PC-3 (cell line): ENCODE data around the gene TBX1. TPM values are rescaled to one million over a fixed set of nuclear protein-coding genes. Genes with fewer than 3 reads are reported as not detected.

Experiments
- ATAC-seq: fragments of 200-7000 bp; cut with Tn5 transposase; 2 replicates; pipeline ENCODE4 v1.9.1; 2020; ENCODE audit warnings: mild to moderate bottlenecking, moderate library complexity
- BruUV-seq: library from RNA; stranded (reverse); fragments of 400-500 nt; replicated peaks from 2 replicates; lab custom pipeline; 2021; lab: Mats Ljungman, UMichigan
- CTCF ChIA-PET: fragments of 300-600 bp; sonication (Branson Sonifier 250); formaldehyde crosslinking; loops from one replicate; lab custom pipeline; 2022; ENCODE audit warnings: antibody characterized with exemption; lab: Charles Lee
- POLR2A ChIA-PET: fragments of 300-600 bp; sonication (Branson Sonifier 250); formaldehyde crosslinking; loops from one replicate; lab custom pipeline; 2022; ENCODE audit warnings: antibody characterized with exemption; ENCODE audit not compliant: unreplicated experiment; lab: Charles Lee
- DNase-seq: peaks from one replicate; pipeline ENCODE4 v3.0.0-alpha.2; 2015
- H2AFZ ChIP-seq: fragments of 300-600 bp; sonication (generic); 2 replicates; pipeline ENCODE4 v1.6.0; 2016; ENCODE audit warnings: antibody characterized with exemption, low read length
- H3F3A ChIP-seq: fragments of 300-600 bp; sonication (generic); one replicate; pipeline ENCODE4 v1.6.0; 2017; ENCODE audit warnings: antibody characterized with exemption, low read length, control low read depth, mild to moderate bottlenecking; ENCODE audit not compliant: unreplicated experiment
- H3K27ac ChIP-seq: fragments of 300-600 bp; sonication (generic); 2 replicates; pipeline ENCODE4 v1.5.1; 2016; ENCODE audit warnings: mild to moderate bottlenecking, low read length
- H3K27me3 ChIP-seq: fragments of 300-600 bp; sonication (generic); 2 replicates; pipeline ENCODE4 v1.6.1; 2016; ENCODE audit warnings: low read length, mixed read lengths
- H3K36me3 ChIP-seq: fragments of 300-600 bp; sonication (generic); 2 replicates; pipeline ENCODE4 v1.6.1; 2016; ENCODE audit warnings: low read depth, mixed run types, low read length, mixed read lengths
- H3K4me1 ChIP-seq: fragments of 300-600 bp; sonication (generic); 2 replicates; pipeline ENCODE4 v1.5.1; 2016; ENCODE audit warnings: low read length; ENCODE audit not compliant: insufficient read depth
- H3K4me2 ChIP-seq: fragments of 300-600 bp; sonication (generic); 2 replicates; pipeline ENCODE4 v1.6.0; 2016; ENCODE audit warnings: low read length
- H3K4me3 ChIP-seq: fragments of 300-600 bp; sonication (generic); 2 replicates; pipeline ENCODE4 v1.5.1; 2016; ENCODE audit warnings: mild to moderate bottlenecking, low read length, mixed read lengths
- H3K79me2 ChIP-seq: fragments of 300-600 bp; sonication (generic); 2 replicates; pipeline ENCODE4 v1.6.1; 2017; ENCODE audit warnings: low read length, mixed read lengths
- H3K9ac ChIP-seq: fragments of 300-600 bp; sonication (generic); 2 replicates; pipeline ENCODE4 v1.6.0; 2016; ENCODE audit warnings: mild to moderate bottlenecking, low read length
- H3K9me2 ChIP-seq: fragments of 300-600 bp; sonication (generic); replicated peaks from 2 replicates; pipeline ENCODE4 v1.6.1; 2016; ENCODE audit warnings: mixed run types, low read length, mixed read lengths
- H3K9me3 ChIP-seq: fragments of 300-600 bp; sonication (generic); 2 replicates; pipeline ENCODE4 v1.6.1; 2016; ENCODE audit warnings: low read length, mixed read lengths
- H4K20me1 ChIP-seq: fragments of 300-600 bp; sonication (generic); 2 replicates; pipeline ENCODE4 v1.6.1; 2016; ENCODE audit warnings: low read length, mixed read lengths
- CTCF ChIP-seq: fragments of 300-600 bp; sonication (generic); conservative IDR thresholded peaks from 2 replicates; pipeline ENCODE4 v1.5.1; 2017; ENCODE audit warnings: antibody characterized with exemption, low read depth, mild to moderate bottlenecking, low read length
- EZH2 ChIP-seq: fragments of 300-600 bp; sonication (generic); IDR thresholded peaks from one replicate; pipeline ENCODE4 v1.6.1; 2017; ENCODE audit warnings: antibody characterized with exemption, mild to moderate bottlenecking, low read length; ENCODE audit not compliant: unreplicated experiment
- EZH2phosphoT487 ChIP-seq: fragments of 300-600 bp; sonication (generic); IDR thresholded peaks from 2 replicates; pipeline ENCODE4 v1.6.1; 2018; ENCODE audit warnings: mild to moderate bottlenecking, antibody characterized with exemption, low read length, borderline replicate concordance
- intact Hi-C: fragments of 100-400 bp; cut with micrococcal nuclease; formaldehyde crosslinking; loops from 2 replicates; pipeline ENCODE4 v1.9.0; 2023
- total RNA-seq: library from RNA; depleted of rRNA; stranded (reverse); fragments of >200 nt; gene quantifications from 2 replicates; pipeline ENCODE4 v1.2.3, GENCODE V29; 2014

TBX1 gene
- total RNA-seq, 1 experiment from 2014 or later, result 18.6 TPM

- CTCF ChIA-PET, result interaction anchor here (0.7 to 1.5 kb wide), 2 partner anchors 30 to 181 kb away, joined by 3 to 18 read pairs; no protein-coding TSS in a partner anchor
- no peaks in the 10 kb centered on the region for H3F3A ChIP-seq
- H3K79me2 ChIP-seq, result no peaks in the 10 kb centered on the region
- H3K27me3 ChIP-seq, result no peaks in the 10 kb centered on the region
- H3K9ac ChIP-seq, result no peak overlapping the region
- POLR2A ChIA-PET, result no interaction called here
- H3K4me1 ChIP-seq, result no peaks in the 10 kb centered on the region
- DNase-seq (no peak), ATAC-seq (no peak)
- no peak overlapping the region for H2AFZ ChIP-seq
- no peaks in the 10 kb centered on the region for H3K36me3 ChIP-seq
- intact Hi-C loops, result no loop called here
- no peak overlapping the region for H3K4me2 ChIP-seq
- H3K9me3 ChIP-seq, result no peaks in the 10 kb centered on the region
- TF ChIP-seq EZH2, result no peak
- no peak for TF ChIP-seq CTCF
- no peak for TF ChIP-seq EZH2phosphoT487
- no peaks in the 10 kb centered on the region for H4K20me1 ChIP-seq
- H3K4me3 ChIP-seq, result no peak overlapping the region
- no peak overlapping the region for H3K27ac ChIP-seq
- H3K9me2 ChIP-seq, result no peaks in the 10 kb centered on the region
- no TSS peak for BruUV-seq
These were observed 31.1 kb upstream of the TBX1 start for GRCh38 chr22:19729507-19729906.

- DNase-seq (no peak), ATAC-seq (no peak)
- H3K27ac ChIP-seq, result no peak overlapping the region
- CTCF ChIA-PET, result interaction anchor here (0.6 to 1.5 kb wide), 6 partner anchors 26 to 282 kb away, joined by 4 to 18 read pairs (median 6); no protein-coding TSS in a partner anchor
- H3K4me2 ChIP-seq, result peak overlapping the region; percentile 92
- H2AFZ ChIP-seq, result peak overlapping the region; percentile 92
- no peaks in the 10 kb centered on the region for H3K9me2 ChIP-seq
- peak overlapping the region; percentile 5; the same call in 1 of the 2 replicates for H3K9ac ChIP-seq
- no peaks in the 10 kb centered on the region for H3K27me3 ChIP-seq
- POLR2A ChIA-PET, result no interaction called here
- TF ChIP-seq EZH2phosphoT487, result no peak
- no peak for TF ChIP-seq CTCF
- no peak for TF ChIP-seq EZH2
- no peaks in the 10 kb centered on the region for H3K36me3 ChIP-seq
- H3F3A ChIP-seq, result no peaks in the 10 kb centered on the region
- intact Hi-C loops, result loop anchor here (1.0 kb wide), 2 partner anchors 180 to 217 kb away; no protein-coding TSS in a partner anchor
- no peaks in the 10 kb centered on the region for H3K9me3 ChIP-seq
- H3K4me3 ChIP-seq, result no peak overlapping the region
- no peaks in the 10 kb centered on the region for H3K4me1 ChIP-seq
- BruUV-seq, result no TSS peak
- H3K79me2 ChIP-seq, result no peaks in the 10 kb centered on the region
- H4K20me1 ChIP-seq, result no peaks in the 10 kb centered on the region
These were observed 30.4 kb upstream of the TBX1 start for GRCh38 chr22:19730198-19730597.
